Measurements from ENCODE around the gene RHBDF1.

RHBDF1 gene, protein sequence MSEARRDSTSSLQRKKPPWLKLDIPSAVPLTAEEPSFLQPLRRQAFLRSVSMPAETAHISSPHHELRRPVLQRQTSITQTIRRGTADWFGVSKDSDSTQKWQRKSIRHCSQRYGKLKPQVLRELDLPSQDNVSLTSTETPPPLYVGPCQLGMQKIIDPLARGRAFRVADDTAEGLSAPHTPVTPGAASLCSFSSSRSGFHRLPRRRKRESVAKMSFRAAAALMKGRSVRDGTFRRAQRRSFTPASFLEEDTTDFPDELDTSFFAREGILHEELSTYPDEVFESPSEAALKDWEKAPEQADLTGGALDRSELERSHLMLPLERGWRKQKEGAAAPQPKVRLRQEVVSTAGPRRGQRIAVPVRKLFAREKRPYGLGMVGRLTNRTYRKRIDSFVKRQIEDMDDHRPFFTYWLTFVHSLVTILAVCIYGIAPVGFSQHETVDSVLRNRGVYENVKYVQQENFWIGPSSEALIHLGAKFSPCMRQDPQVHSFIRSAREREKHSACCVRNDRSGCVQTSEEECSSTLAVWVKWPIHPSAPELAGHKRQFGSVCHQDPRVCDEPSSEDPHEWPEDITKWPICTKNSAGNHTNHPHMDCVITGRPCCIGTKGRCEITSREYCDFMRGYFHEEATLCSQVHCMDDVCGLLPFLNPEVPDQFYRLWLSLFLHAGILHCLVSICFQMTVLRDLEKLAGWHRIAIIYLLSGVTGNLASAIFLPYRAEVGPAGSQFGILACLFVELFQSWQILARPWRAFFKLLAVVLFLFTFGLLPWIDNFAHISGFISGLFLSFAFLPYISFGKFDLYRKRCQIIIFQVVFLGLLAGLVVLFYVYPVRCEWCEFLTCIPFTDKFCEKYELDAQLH

DNA sequence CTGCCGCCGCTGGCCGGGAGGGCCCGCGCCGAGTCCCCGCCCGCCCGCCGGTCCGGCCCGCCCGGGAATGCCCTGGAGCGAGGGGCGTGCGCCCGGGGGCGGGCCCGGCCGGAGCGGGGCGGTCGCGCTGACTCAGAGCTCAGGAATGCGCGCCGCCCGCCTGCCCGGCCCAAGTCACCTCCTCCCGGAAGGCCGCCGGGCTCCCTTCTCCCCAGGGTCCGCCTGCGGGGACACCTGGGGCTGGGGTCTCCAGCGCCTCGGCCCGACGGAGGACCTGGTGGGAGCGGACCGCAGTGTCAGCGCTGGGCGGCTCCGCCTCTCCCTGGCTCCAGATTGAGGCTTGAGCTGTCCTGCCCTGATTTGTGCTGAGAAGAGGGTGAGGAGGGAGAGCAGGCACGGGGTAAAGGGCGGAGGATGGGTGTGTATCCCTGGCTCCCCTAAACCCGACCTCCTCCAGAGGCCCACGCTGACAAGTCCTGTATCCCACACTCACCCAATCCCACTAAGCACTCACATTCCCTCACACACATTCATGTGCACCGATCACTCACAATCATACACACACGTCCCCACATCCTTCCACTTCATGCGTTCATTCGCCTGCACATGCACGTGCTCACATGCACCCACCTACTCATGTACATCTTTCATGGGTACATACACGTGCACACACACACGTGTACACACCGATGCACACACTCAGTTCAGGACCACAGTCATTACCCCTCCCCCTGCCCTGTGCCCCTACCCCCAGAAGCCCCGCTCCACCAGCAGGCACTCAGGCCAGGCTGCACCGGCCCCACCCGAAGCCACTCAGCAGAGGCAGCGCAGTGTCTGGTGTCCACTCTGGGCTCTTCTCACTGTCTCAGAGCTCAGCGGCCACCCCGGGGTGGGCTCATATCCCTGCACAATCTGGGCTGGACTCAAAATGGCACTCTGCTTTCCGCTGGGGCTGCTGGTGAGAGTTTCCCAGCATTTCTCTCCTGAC, at the start of gene RHBDF1:
Gene RHBDF1 (minus strand): TSS at position 71 of the 988 bp plus-strand sequence. CDS start 7,616 bp downstream, outside the sequence.
- DNase-seq, result no peak

DNA sequence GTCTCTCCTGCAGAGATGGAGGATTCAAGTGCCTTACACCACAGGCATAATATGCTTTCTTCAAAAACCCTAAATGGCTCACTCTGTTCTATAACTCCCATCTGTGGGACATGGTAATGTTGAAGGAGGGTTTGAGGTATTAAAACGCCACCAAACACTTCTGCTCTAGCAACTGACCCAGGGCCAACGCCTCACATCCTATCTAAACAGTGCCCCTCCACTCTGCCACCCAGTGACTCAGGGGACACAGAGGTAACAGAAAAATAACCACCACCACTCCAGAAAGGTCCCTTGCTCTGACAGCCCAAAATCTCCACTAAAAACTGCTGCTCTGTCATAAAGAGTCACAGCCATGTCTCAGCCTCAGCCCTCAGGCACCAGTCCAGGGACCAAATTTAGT, 48.3 kb upstream of the RHBDF1 start:
- DNase-seq, result no peak

DNA sequence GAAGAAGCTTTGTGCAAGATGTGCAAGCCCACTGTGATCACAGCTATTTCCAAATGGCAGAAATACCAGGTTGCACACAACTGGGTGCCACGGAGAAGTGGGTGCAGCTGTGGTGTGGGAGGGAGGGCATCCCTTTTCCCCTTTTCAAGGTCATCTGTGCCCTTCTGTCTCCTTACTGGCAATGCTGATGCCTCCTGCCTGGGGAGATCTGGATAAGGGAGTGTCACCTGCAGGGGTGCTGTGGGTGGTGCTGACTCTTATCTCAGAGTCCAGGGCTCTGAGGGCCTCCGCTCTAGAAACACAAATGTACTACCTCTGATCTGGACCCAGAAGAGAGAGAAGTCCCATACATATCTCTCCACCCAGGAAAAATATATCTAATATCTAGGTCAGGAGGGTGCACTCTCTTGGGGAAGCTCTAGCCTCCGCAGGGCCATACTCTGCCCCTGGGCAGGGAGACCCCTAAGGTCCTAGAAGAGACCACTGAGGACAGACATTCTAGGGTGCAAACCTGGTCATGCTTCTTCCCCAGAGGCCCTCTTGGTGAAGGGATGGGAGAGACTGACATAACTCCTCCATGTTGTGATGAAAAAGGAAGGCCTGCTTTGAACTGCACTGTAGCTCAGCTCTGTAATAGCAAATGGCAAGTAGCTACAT, 47.5 kb upstream of the RHBDF1 start:
- DNase-seq, result no peak

DNA sequence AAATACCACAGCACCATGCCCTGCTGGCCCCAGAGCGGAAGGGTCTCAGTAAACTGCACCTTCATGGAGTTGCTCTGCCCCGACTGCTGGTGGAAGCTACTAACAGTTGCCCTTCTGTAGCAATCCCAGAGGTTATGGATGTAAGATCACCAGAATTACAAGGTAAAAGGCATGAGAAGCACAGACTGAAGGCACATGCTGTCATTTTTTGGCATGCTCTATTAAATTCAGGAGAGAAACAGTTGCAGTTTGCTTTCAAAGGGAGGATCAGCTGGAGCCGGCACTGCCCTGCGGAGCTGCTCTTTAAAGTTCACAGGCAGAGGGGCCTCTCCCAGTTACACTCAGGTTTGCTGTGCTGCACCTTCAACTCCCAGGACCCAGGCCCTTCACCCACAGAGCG, 46.9 kb upstream of the RHBDF1 start:
- DNase-seq, result no peak

DNA sequence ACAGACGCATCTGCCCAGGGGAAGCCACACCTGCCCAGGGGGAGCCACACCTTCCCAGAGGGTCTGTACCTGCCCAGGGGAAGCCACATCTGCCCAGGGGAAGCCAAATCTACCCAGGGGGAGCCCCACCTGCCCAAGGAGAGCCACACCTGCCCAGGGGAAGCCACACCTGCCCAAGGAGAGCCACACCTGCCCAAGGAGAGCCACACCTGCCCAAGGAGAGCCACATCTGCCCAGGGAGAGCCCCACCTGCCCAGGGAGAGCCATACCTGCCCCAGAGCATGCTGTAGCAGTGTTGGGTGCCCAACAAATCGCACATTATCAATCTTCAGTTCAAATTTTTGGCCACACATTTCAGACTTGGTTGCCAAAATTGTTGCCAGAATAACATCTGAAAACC, 46.4 kb upstream of the RHBDF1 start:
- DNase-seq, result no peak

DNA sequence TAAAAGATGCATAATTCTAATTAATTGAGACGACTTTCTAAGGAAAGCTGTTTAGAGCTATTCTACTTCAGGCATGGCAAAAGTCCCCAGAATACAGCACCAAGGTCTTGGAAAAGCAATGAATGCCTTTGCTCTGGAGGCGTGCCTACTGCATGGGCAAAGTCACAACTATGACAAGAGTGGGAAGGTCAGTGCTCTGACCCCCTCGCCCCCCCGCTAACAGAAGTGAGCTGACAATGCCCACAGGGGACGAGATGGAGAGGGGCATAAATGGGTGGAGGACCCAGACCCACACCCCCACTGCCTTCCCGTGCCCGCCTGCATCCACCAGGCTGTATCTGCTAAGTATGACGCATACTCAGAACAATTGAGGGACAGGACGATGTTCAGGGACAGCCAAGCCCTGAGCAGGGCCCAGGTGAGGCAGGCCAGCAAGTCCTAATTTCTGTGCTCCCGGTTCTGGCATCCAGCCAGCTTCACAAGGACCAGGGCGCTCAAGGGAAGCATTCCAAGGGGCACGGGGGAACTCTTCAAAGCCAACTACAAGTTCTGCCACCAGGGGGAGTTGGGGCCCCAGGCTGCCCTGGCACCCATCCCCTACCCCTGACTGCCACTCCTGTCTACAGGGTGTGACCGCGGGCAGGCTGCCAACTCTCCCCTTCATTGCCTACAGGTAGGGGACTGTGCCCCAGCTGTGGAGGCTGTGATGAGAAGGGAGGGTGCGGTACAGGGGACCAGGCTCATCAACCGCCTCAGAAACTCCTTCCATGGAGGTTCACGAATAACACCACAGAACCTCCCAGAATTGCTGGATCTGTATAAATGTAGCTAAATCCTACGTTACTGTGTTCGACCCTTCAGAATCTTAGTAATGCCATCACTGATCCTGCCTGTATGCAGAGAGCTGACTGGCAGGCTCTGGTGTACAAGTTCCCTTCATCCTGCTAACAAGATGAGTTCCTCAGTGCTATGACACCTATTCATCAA, 45.2 kb upstream of the RHBDF1 start:
- no peak for DNase-seq

DNA sequence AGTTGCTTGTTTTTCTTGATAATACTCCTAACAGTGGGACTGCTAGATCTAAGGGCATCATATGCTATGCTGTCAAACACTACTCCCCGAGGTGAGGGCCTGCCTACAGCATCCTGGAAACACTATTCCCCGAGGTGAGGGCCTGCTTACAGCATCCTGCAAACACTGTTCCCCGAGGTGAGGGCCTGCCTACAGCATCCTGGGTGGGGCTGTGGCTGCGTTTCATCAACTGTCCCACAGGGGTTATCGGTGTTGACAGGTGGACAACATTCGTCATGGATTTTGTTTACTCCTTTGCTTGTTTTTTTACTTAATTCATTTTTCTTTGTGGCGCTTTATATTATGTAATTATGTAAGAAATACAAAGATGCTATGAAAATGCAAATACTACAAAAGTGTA, 43.6 kb upstream of the RHBDF1 start:
- no peak for DNase-seq

DNA sequence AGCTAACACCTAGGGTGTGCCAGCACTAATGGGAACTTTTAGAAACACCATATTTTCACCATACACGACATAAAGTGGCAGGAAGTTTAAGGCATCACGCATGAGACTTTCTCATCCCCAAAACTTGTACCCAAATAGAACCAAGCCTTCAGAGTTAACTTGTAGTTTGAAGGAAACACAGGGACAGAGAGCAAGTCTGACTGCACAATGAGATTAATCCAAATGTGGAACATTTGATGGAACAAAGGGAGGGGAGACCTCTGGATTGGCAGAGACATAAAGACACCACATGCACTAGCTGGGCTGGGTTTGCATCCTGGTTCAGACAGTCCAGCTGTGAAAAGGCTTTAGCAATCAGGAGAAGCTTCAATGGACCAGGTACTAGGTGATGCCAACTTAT, 41.9 kb upstream of the RHBDF1 start:
- no peak for DNase-seq

DNA sequence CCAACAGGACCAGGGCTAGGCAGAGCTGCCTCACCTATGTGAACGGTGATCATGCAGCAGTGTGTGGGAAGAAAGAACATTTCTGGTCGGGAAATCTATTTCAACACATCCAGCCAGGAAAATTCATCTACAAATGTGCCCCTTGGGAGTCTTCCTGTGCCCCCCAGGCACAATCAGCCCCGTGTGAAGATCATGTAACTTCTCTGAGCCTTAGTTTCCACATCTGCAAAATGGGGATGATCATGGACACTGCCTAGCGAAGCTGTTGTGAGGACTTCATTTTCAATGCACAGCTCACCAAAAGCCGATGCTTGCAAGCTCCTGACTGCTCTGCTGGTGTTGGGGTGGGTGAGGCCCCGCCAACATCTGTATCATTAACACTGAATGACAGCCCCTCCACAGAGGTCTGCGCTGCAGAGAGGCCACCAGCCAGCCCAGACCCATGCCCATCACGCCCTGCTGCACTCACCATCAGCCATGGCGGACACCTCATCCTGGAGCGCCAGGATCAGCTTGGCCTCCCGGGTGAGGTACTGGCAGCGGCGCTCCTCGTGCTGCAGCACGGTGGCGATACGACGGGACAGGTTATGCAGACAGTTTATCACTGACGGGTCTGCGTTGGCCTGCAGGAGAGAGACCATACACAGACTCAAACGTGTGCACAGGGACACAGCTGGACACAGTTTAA, 39.9 kb upstream of the RHBDF1 start:
- DNase-seq, result no peak

DNA sequence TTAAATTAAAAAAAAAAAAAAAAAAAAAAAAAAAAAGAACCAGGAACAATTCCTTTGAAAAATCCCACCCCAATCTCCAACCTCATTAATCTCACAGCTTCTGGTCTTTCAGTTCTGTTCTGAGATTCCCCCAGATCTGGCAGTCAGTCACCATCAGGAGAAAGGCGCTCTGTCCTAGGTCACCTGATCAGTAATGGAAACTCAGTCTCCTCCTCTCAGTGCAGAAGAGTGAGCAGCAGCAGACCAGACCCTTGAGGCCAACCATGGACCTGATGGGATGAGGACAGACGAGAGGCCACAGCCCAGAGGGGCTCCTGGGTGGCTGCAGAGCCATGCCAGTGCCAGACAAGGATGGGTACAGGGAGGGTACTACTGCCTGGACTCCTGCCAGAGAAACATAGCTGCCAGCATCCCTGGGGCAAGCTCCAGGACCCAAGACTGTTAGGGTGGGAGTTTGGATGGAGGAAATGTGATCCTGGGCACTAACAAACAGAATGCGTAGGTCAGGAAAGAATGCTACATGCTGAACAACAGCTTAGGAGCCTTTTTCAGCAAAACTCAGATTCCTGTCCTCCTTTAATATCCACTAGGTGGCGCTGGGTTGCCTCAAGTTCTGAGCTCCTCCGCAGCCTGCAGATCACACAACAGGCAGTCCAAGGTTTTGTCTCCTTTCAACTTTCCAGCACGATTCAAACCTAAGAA, 34.3 kb upstream of the RHBDF1 start:
- peak; percentile 74 for DNase-seq

DNA sequence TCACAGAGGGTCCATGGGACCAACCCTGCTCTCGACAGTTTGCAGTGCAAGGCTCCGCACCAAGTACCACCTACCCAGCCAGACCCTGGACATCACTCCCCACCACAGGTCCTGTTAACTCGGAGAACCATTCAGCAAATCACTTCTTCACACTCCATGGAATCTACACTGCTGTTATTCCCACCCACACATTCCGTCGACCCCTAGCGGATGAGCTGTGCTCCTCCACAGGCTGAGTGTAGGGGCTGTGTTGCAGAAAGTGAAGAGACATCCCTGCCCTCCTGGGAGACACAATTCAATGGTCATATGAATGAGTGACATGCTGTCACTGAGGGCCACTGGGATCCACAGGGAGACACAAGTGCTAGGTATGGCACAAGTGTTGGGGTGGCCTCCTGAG, 33.1 kb upstream of the RHBDF1 start:
- DNase-seq, result no peak

DNA sequence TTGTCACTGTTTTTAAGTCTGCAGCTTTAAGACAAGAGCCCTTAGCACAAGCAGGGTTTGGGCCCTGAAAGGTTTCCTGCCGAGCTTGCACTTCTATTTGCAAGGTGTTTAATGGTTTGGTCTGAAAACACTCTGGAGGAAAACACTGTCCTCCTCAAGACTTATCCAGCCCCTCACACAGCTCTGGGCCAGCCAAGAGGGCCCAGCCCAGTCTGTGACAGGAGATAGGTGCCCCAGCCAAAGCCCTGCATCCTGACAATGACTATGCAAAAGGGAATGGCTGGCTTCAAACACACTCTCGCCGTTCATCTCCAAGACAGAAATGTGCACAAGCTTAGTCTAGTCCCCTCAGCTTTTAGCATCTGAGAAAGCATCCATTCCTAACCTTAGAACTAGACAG, 32.5 kb upstream of the RHBDF1 start:
- DNase-seq, result no peak

DNA sequence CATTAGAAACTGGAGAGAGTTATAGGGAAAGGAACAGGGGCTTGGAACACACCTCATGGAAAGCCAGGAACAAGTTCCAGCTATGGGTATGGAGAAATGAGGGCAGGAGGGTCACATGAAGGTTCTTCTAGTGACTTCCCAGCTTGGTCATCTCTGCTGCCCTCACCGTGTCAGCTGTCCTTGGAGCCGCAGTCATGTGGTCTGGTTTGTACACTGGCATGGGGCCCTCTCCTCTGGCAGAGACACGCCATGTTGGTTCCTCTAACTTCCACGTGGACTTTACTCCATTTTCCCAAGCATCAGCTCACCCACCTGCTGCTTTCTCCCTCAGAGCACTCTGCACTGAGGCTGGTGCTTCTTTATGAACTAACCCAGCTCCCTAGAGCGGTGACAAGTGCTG, 31.9 kb upstream of the RHBDF1 start:
- DNase-seq, result no peak

DNA sequence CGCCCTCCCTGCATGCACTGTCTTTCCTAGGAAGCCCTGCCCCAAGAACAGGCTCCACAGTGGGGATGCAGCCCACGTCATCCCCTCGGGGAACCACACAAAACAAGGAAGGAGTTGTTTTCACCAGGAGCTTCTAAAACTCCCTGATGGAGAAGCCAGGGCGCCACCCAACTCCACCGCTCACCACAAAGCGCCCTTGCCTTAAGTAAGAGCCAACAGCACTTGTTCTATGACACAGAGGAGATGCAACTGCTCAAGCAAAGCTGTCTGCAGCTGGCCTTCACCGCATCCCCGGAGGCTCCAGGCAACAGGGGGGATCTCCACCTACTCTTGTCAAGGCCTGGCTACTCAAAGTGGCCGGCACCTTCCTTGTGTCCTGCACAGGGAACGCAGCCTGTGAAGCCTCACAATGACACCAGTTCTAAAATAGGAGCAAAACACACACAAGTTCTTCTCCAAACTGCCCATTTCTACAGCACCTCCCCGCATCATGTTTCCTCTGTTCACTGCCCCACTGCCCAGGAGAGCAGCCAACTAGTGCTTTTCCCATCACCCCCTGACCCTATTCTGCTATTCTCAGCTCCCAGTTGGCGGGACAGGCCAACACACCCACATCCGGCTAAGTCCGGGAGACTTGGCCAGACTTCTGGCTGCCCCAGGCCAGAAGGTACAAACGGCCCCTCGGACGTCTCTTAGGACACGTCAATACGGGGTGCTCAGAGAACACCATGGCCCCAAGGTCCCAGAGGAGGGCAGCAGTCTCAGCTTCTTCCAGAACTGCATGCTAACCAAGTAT, 29.8 kb upstream of the RHBDF1 start:
- no peak for DNase-seq

DNA sequence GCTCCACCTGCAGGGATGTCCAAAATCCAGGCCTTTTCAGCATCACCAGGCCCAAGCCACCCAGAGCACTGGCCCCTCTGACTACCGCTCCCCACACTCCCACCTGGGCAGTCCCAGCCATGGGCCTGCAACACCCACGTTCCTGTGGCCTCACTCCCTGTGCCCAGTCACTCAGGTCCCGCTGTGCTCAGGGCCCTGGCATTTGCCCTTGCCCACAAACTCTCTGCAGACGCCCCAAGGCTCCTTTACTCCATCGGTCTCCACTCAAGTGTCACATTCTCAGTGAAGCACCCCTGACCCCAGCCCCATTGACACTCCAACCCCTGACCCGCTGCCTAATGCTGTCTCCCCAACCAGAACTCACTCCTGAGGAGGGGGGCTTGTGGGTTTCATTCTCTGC, 29.2 kb upstream of the RHBDF1 start:
- DNase-seq, result no peak

DNA sequence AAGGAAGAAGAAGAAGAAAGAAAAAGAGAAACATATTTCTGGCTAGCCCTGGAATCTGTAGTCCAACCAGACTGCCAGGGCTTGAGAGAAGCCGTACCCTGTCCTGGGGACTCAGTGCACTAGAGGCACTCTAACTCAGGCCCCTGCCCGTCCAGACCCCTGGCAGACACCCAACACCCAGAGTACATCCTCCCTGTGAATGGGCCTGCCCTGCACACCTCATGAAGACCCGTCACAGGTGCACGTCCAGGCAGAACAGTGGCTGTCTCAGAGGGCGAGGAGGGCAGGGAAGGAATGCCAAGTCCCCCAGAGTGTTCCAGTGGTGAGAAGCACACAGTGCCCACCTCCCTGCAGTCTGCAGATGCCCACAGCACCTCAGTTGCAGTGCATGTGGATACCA, 28.6 kb upstream of the RHBDF1 start:
- DNase-seq, result no peak

DNA sequence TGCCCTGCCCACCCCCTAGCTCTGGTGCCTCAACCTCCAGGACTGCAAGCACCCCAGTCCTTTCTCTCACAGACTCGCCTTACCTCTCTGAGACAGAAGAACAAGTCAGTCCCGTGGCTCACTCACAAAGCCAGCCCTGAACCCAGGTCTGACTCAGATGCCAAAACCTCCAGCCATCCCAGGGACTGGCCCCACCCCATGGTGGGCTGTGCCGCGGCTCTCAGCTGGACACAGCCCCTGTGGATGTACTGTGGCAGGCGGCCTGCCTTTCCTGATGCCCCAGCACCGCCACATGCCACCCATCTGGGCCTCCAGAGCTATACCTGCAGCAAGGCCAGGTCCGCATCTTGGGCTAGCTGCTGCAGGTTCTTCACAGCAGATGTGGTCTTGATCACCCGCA, 25.4 kb upstream of the RHBDF1 start:
- no peak for DNase-seq

DNA sequence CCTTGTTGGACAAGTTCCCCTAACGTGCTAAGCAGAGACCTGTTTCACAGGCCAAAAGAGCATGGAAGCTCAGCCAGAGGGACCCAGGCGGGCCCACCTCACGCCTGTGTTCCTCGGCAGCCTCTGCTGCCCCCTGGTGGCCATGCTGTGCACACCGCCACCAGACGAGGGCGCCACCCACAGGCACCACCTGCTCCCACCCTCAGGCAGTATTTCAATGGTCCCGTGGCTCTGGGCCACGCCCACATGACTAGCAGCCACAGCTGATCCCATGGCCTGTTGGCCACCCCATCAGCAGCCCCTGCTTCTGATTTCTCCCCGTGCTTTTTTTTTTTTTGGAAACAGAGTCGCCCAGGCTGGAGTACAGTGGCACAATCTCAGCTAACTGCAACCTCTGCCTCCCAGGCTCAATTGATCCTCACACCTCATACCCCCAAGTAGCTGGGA, 24.5 kb upstream of the RHBDF1 start:
- DNase-seq, result peak; percentile 76

DNA sequence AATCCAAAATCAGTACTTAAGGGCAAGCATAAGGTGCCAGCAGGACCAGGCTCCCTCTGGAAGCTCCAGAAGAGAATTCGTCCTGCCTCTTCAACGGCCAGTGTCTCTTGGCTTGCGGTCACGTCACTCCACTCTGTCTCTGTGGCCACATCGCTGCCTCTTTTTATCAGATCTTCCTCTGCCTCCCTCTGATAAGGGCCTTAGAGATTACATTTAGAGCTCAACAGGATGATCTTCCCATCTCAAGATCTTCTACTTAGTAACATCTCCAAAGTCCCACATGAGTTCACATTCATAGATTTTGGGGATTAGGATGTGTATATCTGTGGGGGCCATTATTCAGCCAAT, 22.5 kb upstream of the RHBDF1 start:
- DNase-seq, result no peak

Measured in amniotic stem cell (primary cell).